GM12872 (cell line): ENCODE measurements around the gene SHANK2.

ENCODE experiments used
- TF ChIP-seq, protein P1 (sequence below): IDR thresholded peaks from 3 replicates; pipeline ENCODE4 v1.5.1; 2011; ENCODE audit warnings: low read depth, mild to moderate bottlenecking, low read length, moderate library complexity; ENCODE audit not compliant: insufficient read depth

Gene SHANK2

DNA sequence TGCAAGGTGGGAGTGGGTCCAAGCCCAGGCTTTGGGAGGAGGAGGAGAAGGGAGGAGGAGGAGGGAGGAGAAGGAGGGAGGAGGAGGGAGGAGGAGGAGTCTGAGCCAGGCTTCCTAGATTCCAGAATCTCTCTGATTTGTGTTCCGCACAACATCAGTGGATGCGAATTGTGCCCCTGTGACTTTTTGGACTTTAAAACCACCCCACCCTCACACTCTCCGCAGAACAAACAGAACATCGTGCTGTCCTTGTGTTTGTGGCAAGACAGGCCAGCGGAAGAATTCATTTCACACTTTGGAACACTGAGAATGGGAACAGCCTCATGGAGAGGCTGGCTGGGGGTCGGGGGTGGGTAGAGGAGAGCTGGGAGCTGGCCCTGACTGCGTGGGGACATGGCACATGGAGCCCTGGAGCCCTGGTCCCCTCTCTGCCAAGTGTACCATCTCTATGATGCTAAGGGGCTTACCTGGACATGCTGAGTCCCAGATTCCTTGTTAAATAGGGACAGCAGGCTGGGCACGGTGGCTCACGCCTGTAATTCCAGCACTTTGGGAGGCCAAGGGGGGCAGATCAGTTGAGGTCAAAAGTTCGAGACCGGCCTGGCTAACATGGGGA, 16.4 kb upstream of the SHANK2 start:
- TF ChIP-seq, protein P1, sequence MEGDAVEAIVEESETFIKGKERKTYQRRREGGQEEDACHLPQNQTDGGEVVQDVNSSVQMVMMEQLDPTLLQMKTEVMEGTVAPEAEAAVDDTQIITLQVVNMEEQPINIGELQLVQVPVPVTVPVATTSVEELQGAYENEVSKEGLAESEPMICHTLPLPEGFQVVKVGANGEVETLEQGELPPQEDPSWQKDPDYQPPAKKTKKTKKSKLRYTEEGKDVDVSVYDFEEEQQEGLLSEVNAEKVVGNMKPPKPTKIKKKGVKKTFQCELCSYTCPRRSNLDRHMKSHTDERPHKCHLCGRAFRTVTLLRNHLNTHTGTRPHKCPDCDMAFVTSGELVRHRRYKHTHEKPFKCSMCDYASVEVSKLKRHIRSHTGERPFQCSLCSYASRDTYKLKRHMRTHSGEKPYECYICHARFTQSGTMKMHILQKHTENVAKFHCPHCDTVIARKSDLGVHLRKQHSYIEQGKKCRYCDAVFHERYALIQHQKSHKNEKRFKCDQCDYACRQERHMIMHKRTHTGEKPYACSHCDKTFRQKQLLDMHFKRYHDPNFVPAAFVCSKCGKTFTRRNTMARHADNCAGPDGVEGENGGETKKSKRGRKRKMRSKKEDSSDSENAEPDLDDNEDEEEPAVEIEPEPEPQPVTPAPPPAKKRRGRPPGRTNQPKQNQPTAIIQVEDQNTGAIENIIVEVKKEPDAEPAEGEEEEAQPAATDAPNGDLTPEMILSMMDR, result no peak

DNA sequence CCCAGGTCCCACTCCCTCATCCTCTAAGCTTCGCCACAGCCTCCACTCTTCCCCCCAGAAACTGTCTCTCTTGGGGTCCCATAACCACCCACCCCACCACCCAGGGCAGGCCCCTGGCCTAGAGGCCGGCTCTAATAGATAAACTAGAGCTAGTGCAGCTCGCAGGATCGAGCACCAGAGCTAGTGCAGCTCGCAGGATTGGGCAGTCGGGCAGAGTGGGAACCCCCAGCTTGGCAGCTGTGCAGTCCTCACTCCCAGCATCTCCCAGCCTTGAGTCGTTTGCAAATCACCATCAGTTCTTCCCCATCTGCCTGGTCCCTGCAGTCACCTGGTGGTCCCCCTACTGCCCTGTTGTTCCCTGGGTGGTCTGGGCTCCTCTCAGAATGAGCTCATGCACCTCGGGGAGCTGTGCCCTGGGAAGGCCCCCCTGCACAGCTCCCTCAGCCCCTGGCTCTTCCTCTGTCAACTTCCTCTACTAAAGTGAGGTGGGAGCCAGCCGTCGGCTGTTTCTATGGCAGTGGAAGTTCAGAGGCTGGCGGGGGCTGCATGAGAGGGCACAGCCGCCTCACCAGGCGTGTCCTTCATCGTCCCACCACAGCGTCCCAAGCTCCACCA, 15.5 kb upstream of the SHANK2 start:
- TF ChIP-seq, protein P1, result no peak

DNA sequence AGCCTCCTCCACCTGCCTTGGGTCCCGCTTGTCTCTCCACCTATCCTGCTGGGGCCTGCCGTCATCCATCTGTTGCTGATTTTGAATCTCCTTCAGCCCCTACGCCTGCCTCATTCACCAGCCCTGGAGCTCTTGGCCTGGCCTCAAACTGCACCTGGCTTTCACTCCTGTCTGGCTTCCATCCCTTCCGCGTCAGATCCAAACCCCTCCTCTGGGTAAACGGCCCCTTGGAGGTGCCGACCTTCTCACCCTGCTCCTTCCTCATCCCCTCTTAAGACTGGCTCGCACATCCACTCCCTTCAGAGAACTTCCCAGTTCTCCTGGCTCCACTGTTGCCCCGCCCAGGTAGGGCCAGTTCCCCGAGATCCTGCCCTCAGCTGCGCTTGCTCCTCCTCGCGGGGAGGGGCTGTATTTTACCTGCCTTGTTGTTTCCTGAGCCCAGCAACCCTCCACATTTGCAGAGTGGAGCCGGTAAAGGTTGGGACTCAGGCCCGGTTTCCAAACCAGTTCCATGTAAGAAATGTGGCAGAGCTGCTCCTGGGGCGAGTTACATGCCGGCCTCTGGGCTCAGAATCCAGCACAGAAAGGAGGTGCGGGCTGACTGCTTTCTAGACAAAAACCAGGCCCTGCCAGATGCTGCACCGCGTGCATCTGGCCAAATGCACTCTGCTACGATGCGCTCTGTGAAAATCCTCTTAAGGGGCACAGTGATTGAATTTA, 13.9 kb upstream of the SHANK2 start:
- TF ChIP-seq, protein P1, result no peak

DNA sequence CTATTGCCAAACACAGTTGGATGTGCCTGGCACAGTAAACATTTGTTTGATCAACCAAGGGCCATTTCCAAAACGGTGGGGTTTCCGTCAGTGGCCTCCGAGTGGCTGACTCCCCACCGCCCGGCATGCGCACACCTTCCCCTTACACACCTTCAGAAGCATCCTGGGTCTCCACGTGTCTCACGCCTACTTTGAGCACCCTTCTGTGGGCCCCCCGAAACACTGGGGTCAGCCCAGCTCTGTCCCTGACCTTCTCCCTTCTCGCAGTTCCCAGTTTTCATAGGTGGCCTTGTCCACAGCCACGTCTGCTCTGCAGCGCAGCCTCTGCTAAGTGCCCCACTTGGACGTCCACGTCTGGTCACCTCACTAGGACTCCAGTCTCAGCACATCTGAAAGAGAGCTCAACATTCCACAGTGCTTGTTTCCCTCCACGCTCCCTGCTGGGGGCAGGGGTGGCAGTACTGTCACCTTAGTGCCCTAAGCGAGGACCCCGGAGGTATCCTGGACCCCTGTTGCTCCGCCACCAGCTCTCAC, 13.2 kb upstream of the SHANK2 start:
- TF ChIP-seq, protein P1, result no peak

DNA sequence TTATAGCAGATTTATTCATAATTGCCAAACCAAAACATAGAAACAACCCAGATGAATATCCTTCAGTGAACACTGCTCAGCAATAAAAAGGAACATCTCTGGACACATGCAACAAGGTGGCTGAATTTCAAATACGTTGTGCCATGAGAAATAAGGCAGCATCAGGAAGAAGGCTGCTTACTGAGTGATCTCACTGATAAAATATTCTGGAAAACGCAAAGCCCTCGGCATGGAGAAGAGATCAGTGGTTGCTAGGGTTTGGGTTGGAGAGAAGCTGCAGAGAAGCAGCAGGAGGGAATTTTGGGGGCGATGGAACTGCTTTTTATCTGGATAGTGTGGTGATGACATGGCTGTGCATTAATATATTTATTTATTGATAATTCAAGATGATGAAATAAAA, 11.0 kb upstream of the SHANK2 start:
- TF ChIP-seq, protein P1, result no peak

DNA sequence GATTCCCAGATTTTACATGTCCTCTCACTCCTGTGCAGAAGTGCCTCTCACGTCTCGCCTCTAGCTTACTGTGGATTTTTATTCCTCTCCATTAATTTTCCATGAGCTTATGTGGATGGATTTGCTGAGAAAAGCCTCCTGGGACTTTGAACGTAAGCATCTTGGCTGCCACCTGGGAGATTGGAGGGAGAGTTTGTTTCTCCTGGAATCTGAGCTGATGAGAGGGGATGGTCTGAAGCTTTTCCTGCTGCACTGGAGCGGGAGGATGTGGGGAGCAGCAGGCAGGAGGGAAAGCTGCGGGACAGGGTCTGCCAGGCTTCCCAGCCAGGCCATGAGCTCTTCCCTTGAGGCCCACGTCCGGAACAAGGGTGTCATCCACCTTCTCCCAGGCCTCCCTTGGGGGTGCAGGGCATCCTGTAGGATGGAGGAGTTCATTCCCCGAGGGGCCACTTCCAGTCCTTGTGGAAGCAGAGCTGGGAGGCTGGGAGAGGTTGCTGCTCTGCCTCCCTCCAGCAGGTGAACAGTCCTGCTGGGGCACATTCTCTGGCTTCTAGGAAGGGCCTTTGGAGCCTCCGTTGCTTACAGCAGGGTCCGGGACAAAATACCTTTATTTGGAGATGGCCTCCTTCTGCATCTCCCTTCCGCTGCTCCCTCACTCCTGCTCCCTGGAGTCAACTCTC, 3.6 kb upstream of the SHANK2 start:
- TF ChIP-seq, protein P1, result no peak

DNA sequence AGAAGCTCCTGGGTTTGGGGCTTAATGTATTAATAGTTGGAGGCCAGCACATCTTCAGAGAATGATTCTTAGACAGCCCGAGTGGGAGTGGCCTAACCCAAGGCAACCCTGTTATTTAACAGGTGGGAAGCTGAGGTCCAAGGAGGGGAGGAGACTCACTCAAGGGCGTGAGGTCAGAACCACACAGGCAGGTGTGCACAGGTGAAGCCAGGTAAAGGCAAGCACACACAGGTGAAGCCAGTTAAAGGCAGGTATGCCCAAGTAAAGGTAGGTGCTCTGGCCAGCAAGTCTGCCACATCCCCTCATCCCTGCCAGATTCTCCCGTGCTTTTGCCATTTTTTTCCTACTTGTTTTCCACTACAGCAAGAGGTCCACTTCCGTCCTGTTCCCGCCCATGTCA, 2.9 kb upstream of the SHANK2 start:
- TF ChIP-seq, protein P1, result no peak
